ENCODE measurements around the gene MED13L.

DNA sequence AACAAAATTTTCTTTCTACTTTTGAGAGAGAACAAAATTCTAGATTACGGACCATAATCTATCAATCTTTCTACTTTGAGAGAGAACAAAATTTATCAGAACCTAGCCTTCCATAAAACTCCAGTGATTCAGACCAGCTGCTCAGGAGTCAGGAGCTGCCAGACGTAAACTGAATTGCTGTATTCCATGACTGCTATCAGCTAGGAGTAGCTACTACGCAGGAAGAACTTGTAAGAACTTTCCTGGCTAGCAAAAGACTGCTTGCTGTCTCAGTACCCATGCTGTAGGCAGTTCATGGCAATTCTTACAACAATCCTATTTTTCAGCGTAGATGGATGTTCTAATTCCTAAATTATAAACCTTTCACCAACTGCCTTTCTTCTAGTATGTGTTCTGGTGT, 73.3 kb downstream of the MED13L start:
- TF ChIP-seq POLR2A (IDR thresholded peaks at IDR 0.05; ENCODE audit: low read depth, low read length) (no peak), POLR2AphosphoS5 (IDR thresholded peaks at IDR 0.05; ENCODE audit: insufficient read depth, low read depth, low read length) (no peak), FOS (IDR thresholded peaks at IDR 0.05; ENCODE audit: borderline replicate concordance, insufficient read depth, low read length) (no peak), MYC (IDR thresholded peaks at IDR 0.05; ENCODE audit: low read depth, low read length) (no peak), EZH2 (IDR thresholded peaks at IDR 0.05; ENCODE audit: borderline replicate concordance, low read depth, low read length, severe bottlenecking) (no peak)
- TF ChIP-seq, protein P1, sequence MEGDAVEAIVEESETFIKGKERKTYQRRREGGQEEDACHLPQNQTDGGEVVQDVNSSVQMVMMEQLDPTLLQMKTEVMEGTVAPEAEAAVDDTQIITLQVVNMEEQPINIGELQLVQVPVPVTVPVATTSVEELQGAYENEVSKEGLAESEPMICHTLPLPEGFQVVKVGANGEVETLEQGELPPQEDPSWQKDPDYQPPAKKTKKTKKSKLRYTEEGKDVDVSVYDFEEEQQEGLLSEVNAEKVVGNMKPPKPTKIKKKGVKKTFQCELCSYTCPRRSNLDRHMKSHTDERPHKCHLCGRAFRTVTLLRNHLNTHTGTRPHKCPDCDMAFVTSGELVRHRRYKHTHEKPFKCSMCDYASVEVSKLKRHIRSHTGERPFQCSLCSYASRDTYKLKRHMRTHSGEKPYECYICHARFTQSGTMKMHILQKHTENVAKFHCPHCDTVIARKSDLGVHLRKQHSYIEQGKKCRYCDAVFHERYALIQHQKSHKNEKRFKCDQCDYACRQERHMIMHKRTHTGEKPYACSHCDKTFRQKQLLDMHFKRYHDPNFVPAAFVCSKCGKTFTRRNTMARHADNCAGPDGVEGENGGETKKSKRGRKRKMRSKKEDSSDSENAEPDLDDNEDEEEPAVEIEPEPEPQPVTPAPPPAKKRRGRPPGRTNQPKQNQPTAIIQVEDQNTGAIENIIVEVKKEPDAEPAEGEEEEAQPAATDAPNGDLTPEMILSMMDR (IDR thresholded peaks at IDR 0.05; ENCODE audit: extremely low read depth in 1 of 2, insufficient read depth in 1 of 2, low read depth in 1 of 2, low read length in 2 of 2), result no peak
- TF ChIP-seq, protein P2, sequence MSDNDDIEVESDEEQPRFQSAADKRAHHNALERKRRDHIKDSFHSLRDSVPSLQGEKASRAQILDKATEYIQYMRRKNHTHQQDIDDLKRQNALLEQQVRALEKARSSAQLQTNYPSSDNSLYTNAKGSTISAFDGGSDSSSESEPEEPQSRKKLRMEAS (IDR thresholded peaks at IDR 0.05; ENCODE audit: insufficient read depth, insufficient read length), result no peak
